Measurements from ENCODE around the gene SFTPB. TPM values are rescaled to one million over a fixed set of nuclear protein-coding genes. Genes with fewer than 3 reads are reported as not detected.
"Not testable (repeated sequence)": the region's sequence is repeated elsewhere in the genome, so short reads cannot be mapped to it uniquely, and the experiment has no call there.

Gene SFTPB
- polyA plus RNA-seq, 3 donors = 0.24 TPM; not detected in 2

GRCh38 chr2:85619617-85620016 lies 48.4 kb downstream of the SFTPB start:
- no peak for DNase-seq (ENCODE audit: low read depth in 3 of 3, low spot score in 2 of 3)

- DNase-seq (ENCODE audit: low read depth in 3 of 3, low spot score in 2 of 3) = not testable (repeated sequence)
Observed at GRCh38 chr2:85617723-85618122, 50.3 kb downstream of the SFTPB start.

GRCh38 chr2:85615413-85615728 lies 52.6 kb downstream of the SFTPB start:
- no peak for DNase-seq (ENCODE audit: low read depth in 3 of 3, low spot score in 2 of 3)

DNA sequence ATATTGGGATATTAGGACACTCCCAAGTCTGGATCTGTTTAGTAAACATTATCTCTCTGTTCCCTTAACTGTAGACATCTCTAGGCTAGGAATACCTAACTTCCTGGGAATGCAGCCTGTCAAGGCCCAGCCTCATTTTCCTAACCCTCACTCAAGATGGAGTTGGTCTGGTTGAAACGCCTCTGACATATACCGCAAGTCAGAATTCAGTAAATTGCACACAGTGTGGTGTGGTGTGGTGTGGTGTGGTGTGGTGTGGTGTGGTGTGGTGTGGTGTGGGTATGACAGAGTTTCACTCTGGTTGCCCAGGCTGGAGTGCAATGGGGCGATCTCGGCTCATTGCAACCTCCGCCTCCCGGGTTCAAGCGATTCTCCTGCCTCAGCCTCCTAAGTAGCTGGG lies 53.2 kb downstream of the SFTPB start:
- not testable (repeated sequence) for DNase-seq (ENCODE audit: low read depth in 3 of 3, low spot score in 2 of 3)

- DNase-seq (ENCODE audit: low read depth in 3 of 3, low spot score in 2 of 3) = no peak
Observed at GRCh38 chr2:85613717-85614515, 54.1 kb downstream of the SFTPB start.

GRCh38 chr2:85611705-85612587 lies 56.1 kb downstream of the SFTPB start, which contains the start of gene C2orf68:
C2orf68 (minus strand) TSS chr2:85612066; CDS start chr2:85611984, 82 bp downstream.
- DNase-seq (ENCODE audit: low read depth in 3 of 3, low spot score in 2 of 3) = peak; percentile 83 to 88 (median 84)

DNA sequence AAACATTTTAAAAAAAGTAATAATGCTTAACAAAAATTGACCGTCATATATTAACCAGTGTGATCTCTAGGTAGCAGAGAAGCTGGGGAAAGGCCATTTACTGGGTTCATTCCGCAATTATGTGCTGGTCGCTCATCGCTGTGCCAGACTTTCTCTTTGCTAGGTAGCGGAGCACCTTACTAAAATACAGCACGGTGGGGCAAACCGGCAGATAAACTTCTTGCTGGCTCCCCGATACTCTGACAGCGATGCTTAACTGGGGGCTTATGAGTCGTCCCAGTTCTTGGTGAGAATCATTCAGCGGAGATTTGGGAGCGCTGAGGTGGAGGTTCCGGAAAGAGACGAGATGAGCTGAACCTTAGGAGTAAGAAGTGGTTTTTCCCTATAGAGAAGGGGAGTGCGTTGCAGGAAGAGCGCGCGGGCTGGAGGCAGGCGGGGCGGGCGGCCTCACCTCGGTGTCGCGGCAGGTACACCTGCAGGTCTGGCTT lies 56.7 kb downstream of the SFTPB start:
- no peak for DNase-seq (ENCODE audit: low read depth in 3 of 3, low spot score in 2 of 3)

Other genes with a start within 250 kb of the SFTPB start
- gene SH2D6, start 249.5 kb downstream of the SFTPB start, polyA plus RNA-seq (ENCODE audit: insufficient read length in 3 of 3) = under 1 TPM; 0.50 to 0.83 (median 0.82) TPM
- 100 to 1,000 TPM; 325 to 366 (median 347) TPM for gene MAT2A, start 129.0 kb downstream of the SFTPB start, polyA plus RNA-seq (ENCODE audit: insufficient read length in 3 of 3)
- 10 to 100 TPM; 37.7 to 41.8 (median 38.1) TPM for gene GGCX, start 106.7 kb downstream of the SFTPB start, polyA plus RNA-seq (ENCODE audit: insufficient read length in 3 of 3)
- 100 to 1,000 TPM in 2 of 3 donors, 10 to 100 TPM in 1; 92.1 to 124 (median 118) TPM for gene VAMP8, start 90.6 kb downstream of the SFTPB start, polyA plus RNA-seq (ENCODE audit: insufficient read length in 3 of 3)
- gene VAMP5, start 83.8 kb downstream of the SFTPB start, polyA plus RNA-seq (ENCODE audit: insufficient read length in 3 of 3) = 10 to 100 TPM; 39.0 to 51.5 (median 47.0) TPM
- gene RNF181, start 72.5 kb downstream of the SFTPB start, polyA plus RNA-seq (ENCODE audit: insufficient read length in 3 of 3) = 100 to 1,000 TPM; 144 to 158 (median 144) TPM
- gene TMEM150A, start 65.5 kb downstream of the SFTPB start, polyA plus RNA-seq (ENCODE audit: insufficient read length in 3 of 3) = 10 to 100 TPM; 33.2 to 35.6 (median 33.9) TPM
- gene C2orf68, start 56.1 kb downstream of the SFTPB start, polyA plus RNA-seq (ENCODE audit: insufficient read length in 3 of 3) = 10 to 100 TPM; 50.1 to 55.1 (median 51.5) TPM
- 10 to 100 TPM; 75.1 to 79.9 (median 79.5) TPM for gene USP39, start 52.0 kb downstream of the SFTPB start, polyA plus RNA-seq (ENCODE audit: insufficient read length in 3 of 3)
- under 1 TPM in 2 of 3 donors, not detected in 1; 0.17 to 0.44 TPM for gene GNLY, start 26.2 kb upstream of the SFTPB start, polyA plus RNA-seq (ENCODE audit: insufficient read length in 3 of 3)
- 10 to 100 TPM; 11.0 to 12.9 (median 11.2) TPM for gene ATOH8, start 85.8 kb upstream of the SFTPB start, polyA plus RNA-seq (ENCODE audit: insufficient read length in 3 of 3)
- gene ST3GAL5, start 220.8 kb upstream of the SFTPB start, polyA plus RNA-seq (ENCODE audit: insufficient read length in 3 of 3) = 10 to 100 TPM in 1 of 3 donors, 1 to 10 TPM in 2; 8.9 to 10.4 (median 9.0) TPM

All from right renal cortex interstitium (tissue), 3 donors.